K562 (cell line): Measurements from ENCODE around the gene TMC1. TPM values are rescaled to one million over a fixed set of nuclear protein-coding genes. Genes with fewer than 3 reads are reported as not detected.

Experiments
- BRD9 ChIP-seq: fragments of 450-650 bp; IDR thresholded peaks from 2 replicates; pipeline ENCODE4 v1.6.1; 2018; ENCODE audit warnings: low read depth; ENCODE audit not compliant: partially characterized antibody
- CBFA2T2 ChIP-seq: fragments of 450-650 bp; conservative IDR thresholded peaks from 2 replicates; pipeline ENCODE4 v1.6.1; 2017; ENCODE audit warnings: mild to moderate bottlenecking
- CHD1 ChIP-seq: fragments of 200-600 bp; sonication (generic); IDR thresholded peaks from one replicate; pipeline ENCODE4 v1.6.1; 2012; ENCODE audit warnings: mild to moderate bottlenecking, moderate library complexity, low read length, inconsistent platforms
- E2F5 ChIP-seq: sonication (generic); formaldehyde crosslinking; IDR thresholded peaks from 2 replicates; pipeline ENCODE4 v1.8.0; 2022; ENCODE audit warnings: mild to moderate bottlenecking, missing genetic modification reagents
- FOXJ3 ChIP-seq: sonication (generic); formaldehyde crosslinking; IDR thresholded peaks from 2 replicates; pipeline ENCODE4 v1.4.0; 2020; ENCODE audit warnings: mild to moderate bottlenecking, missing genetic modification reagents
- FOXM1 ChIP-seq, 2 experiments: fragments of 450-650 bp in 1 of 2; sonication (generic) in 1 of 2; formaldehyde crosslinking in 1 of 2; IDR thresholded peaks; 2 replicates each; pipeline versions ENCODE4 v1.6.1 to v1.9.0; 2017 to 2022; ENCODE audit warnings: low read depth in 2 of 2, mild to moderate bottlenecking in 2 of 2, missing genetic modification reagents in 1 of 2, moderate library complexity in 1 of 2
- KLF10 ChIP-seq: fragments of 250-450 bp; sonication (Bioruptor Pico); IDR thresholded peaks from 2 replicates; pipeline ENCODE4 v1.6.1; 2021; ENCODE audit warnings: matching md5 sums
- NR2C1 ChIP-seq, 2 experiments: fragments of 450-650 bp; IDR thresholded peaks; 2 replicates each; pipeline ENCODE4 v1.6.1; 2017; ENCODE audit warnings: mild to moderate bottlenecking in 2 of 2, antibody characterized with exemption in 1 of 2, inconsistent platforms in 1 of 2, missing compliant biosample characterization in 1 of 2, missing genetic modification characterization in 1 of 2
- POLR2A ChIP-seq: fragments of 450-650 bp; conservative IDR thresholded peaks from 2 replicates; pipeline ENCODE4 v1.6.1; 2016
- REST ChIP-seq, 2 experiments: fragments of 450-650 bp; formaldehyde crosslinking in 1 of 2; IDR thresholded peaks; 2 replicates each; pipeline versions ENCODE4 v1.4.0 to v1.6.1; 2014 to 2020; ENCODE audit warnings: mild to moderate bottlenecking in 2 of 2, borderline replicate concordance in 1 of 2, low read depth in 1 of 2
- RHOXF2B ChIP-seq: fragments of 250-450 bp; sonication (Bioruptor Pico); conservative IDR thresholded peaks from 2 replicates; pipeline ENCODE4 v1.5.1; 2021
- SMAD4 ChIP-seq: fragments of 250-450 bp; sonication (Bioruptor Pico); conservative IDR thresholded peaks from 2 replicates; pipeline ENCODE4 v1.8.0; 2021; ENCODE audit warnings: inconsistent platforms, mild to moderate bottlenecking, moderate library complexity
- SMARCB1 ChIP-seq: IDR thresholded peaks from 2 replicates; pipeline ENCODE4 v1.6.1; 2011; ENCODE audit warnings: improper control_type of control experiment, low read depth; ENCODE audit not compliant: insufficient read length
- U2AF2 ChIP-seq: fragments of 200-400 bp; formaldehyde crosslinking; optimal IDR thresholded peaks from 2 replicates; pipeline ENCODE3; 2017; ENCODE audit warnings: low read depth, mild to moderate bottlenecking, low read length
- polyA plus RNA-seq, 8 experiments: library from polyadenylated mRNA; depleted of rRNA in 4 of 8; stranded (reverse) in 5 of 8; unstranded in 3 of 8; fragments of >200 nt; fragmentation: Nextera tagmentation in 2 of 8; fragmentation: Illumina TruSeq in 1 of 8; extraction: Ambion mirVana in 2 of 8; extraction: Trizol in 1 of 8; gene quantifications; 2 replicates each; pipeline versions ENCODE4 v1.2.1 to v1.2.3, GENCODE V29; 2011 to 2014; ENCODE audit warnings: inconsistent platforms in 1 of 8, missing spikeins in 1 of 8
- total RNA-seq, 7 experiments: library from RNA; depleted of rRNA in 6 of 7; stranded (reverse); fragments of >200 nt in 6 of 7; fragmentation: Illumina TruSeq in 2 of 7; extraction: Trizol in 2 of 7; gene quantifications; 2 replicates each; pipeline versions ENCODE4 v1.2.1 to v1.2.3, GENCODE V29; 2011 to 2021; ENCODE audit warnings: low replicate concordance in 1 of 7
- TF ChIP-seq, protein P1 (sequence below): fragments of 250-450 bp; sonication (Bioruptor Pico); IDR thresholded peaks from 2 replicates; pipeline ENCODE4 v1.8.0; 2022; ENCODE audit warnings: moderate library complexity, mild to moderate bottlenecking, inconsistent platforms
- TF ChIP-seq, protein P2 (sequence below), 2 experiments: IDR thresholded peaks; 2 replicates each; pipeline ENCODE4 v1.6.1; 2012; ENCODE audit warnings: improper control_type of control experiment in 2 of 2, low read depth in 2 of 2, low read length in 2 of 2, borderline replicate concordance in 1 of 2

TMC1 gene
- total and polyA plus RNA-seq, 9 of the 15 experiments (the other 6 are each of a cell fraction or from before 2014, with no cell fraction given): 0.10 to 0.15 TPM; not detected in 7

GRCh38 chr9:72539824-72540347 is 18.5 kb downstream of the TMC1 start (continued):
- TF ChIP-seq U2AF2 (no peak), POLR2A (peak; percentile 47; the same call in 1 of the 2 replicates), E2F5 (CRISPR knock-in tag) (no peak), FOXM1 (IDR thresholded peaks at IDR 0.05; ENCODE audit: low read depth) (no peak), FOXM1 (CRISPR knock-in tag; IDR thresholded peaks at IDR 0.05; ENCODE audit: low read depth) (no peak), BRD9 (no peak), KLF10 (CRISPR knock-in tag) (no peak), SMAD4 (no peak), CHD1 (no peak), NR2C1 (IDR thresholded peaks at IDR 0.05) (no peak), NR2C1 (tag; IDR thresholded peaks at IDR 0.05) (no peak), FOXJ3 (CRISPR knock-in tag) (no peak), REST (IDR thresholded peaks at IDR 0.05; ENCODE audit: borderline replicate concordance) (no peak), REST (CRISPR knock-in tag; IDR thresholded peaks at IDR 0.05; ENCODE audit: low read depth) (no peak), CBFA2T2 (no peak), RHOXF2B (CRISPR knock-in tag) (no peak), SMARCB1 (no peak)
- TF ChIP-seq, protein P1, sequence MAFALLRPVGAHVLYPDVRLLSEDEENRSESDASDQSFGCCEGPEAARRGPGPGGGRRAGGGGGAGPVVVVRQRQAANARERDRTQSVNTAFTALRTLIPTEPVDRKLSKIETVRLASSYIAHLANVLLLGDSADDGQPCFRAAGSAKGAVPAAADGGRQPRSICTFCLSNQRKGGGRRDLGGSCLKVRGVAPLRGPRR (CRISPR knock-in tag): no peak
- TF ChIP-seq, protein P2, sequence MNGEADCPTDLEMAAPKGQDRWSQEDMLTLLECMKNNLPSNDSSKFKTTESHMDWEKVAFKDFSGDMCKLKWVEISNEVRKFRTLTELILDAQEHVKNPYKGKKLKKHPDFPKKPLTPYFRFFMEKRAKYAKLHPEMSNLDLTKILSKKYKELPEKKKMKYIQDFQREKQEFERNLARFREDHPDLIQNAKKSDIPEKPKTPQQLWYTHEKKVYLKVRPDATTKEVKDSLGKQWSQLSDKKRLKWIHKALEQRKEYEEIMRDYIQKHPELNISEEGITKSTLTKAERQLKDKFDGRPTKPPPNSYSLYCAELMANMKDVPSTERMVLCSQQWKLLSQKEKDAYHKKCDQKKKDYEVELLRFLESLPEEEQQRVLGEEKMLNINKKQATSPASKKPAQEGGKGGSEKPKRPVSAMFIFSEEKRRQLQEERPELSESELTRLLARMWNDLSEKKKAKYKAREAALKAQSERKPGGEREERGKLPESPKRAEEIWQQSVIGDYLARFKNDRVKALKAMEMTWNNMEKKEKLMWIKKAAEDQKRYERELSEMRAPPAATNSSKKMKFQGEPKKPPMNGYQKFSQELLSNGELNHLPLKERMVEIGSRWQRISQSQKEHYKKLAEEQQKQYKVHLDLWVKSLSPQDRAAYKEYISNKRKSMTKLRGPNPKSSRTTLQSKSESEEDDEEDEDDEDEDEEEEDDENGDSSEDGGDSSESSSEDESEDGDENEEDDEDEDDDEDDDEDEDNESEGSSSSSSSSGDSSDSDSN (IDR thresholded peaks at IDR 0.05; ENCODE audit: borderline replicate concordance in 1 of 2, low read depth in 2 of 2, low read length in 2 of 2): no peak
